Endothelial cell of umbilical vein (primary cell): ENCODE results near the gene PLA2G12B. TPM values are rescaled to one million over a fixed set of nuclear protein-coding genes. Genes with fewer than 3 reads are reported as not detected.
"Not testable (repeated sequence)": the region's sequence is repeated elsewhere in the genome, so short reads cannot be mapped to it uniquely, and the experiment has no call there.

Source experiments
- BruUV-seq: library from RNA; stranded (reverse); fragments of 400-500 nt; replicated peaks from 2 replicates; lab custom pipeline; 2021; lab: Mats Ljungman, UMichigan
- CTCF ChIA-PET: fragments of 300-600, 350-600 bp; sonication (Branson Sonifier 250); formaldehyde crosslinking; loops from one replicate; lab custom pipeline; 2021; ENCODE audit warnings: antibody characterized with exemption, inconsistent platforms; lab: Charles Lee
- POLR2A ChIA-PET: fragments of 300-600, 350-600 bp; sonication (Branson Sonifier 250); formaldehyde crosslinking; loops from one replicate; lab custom pipeline; 2021; ENCODE audit warnings: antibody characterized with exemption, inconsistent platforms; lab: Charles Lee
- DNase-seq: peaks from one replicate; pipeline ENCODE4 v3.0.0-alpha.2; 2011; ENCODE audit warnings: low read depth, low spot score
- FAIRE-seq: peaks from 2 replicates; lab custom pipeline; 2011; peaks lifted over from hg19 to GRCh38; lab: Jason Lieb, UNC
- H2AFZ ChIP-seq: 2 replicates; pipeline ENCODE4 v1.6.0; 2012; ENCODE audit warnings: low read depth, low read length, control low read depth, inconsistent platforms
- H3K27ac ChIP-seq: 2 replicates; pipeline ENCODE4 v1.5.1; 2011; ENCODE audit warnings: low read depth, mild to moderate bottlenecking, control low read depth, low read length, moderate library complexity; ENCODE audit not compliant: insufficient read depth
- H3K27me3 ChIP-seq, 2 experiments: 2 replicates each; pipeline versions ENCODE4 v1.6.0 to v1.6.1; 2011; ENCODE audit warnings: low read length in 2 of 2, mixed read lengths in 1 of 2; ENCODE audit not compliant: control insufficient read depth in 2 of 2, insufficient read depth in 2 of 2
- H3K36me3 ChIP-seq, 2 experiments: 2 replicates in 1 of 2; 3 replicates in 1 of 2; pipeline ENCODE4 v1.5.1; 2011; ENCODE audit warnings: low read length in 2 of 2, mild to moderate bottlenecking in 1 of 2, moderate library complexity in 1 of 2; ENCODE audit not compliant: control insufficient read depth in 2 of 2, insufficient read depth in 2 of 2; ENCODE audit errors: extremely low read depth in 1 of 2
- H3K4me1 ChIP-seq: 3 replicates; pipeline ENCODE4 v1.5.1; 2011; ENCODE audit warnings: mild to moderate bottlenecking, low read length; ENCODE audit not compliant: control insufficient read depth, insufficient read depth; ENCODE audit errors: extremely low read depth
- H3K4me2 ChIP-seq: 2 replicates; pipeline ENCODE4 v1.6.1; 2011; ENCODE audit warnings: low read length, control low read depth, mixed read lengths; ENCODE audit not compliant: insufficient read depth
- H3K4me3 ChIP-seq, 3 experiments: fragments of 200-600 bp in 1 of 3; sonication (generic), shearing (Covaris generic) in 1 of 3; replicated peaks in 1 of 3; 2 replicates each; pipeline ENCODE4 v1.5.1; 2011 to 2016; ENCODE audit warnings: control low read depth in 3 of 3, low read length in 3 of 3, mild to moderate bottlenecking in 2 of 3, inconsistent platforms in 1 of 3, low read depth in 1 of 3, moderate library complexity in 1 of 3; ENCODE audit not compliant: insufficient read depth in 1 of 3
- H3K79me2 ChIP-seq: 2 replicates; pipeline ENCODE4 v1.6.0; 2012; ENCODE audit warnings: low read length, inconsistent platforms; ENCODE audit not compliant: control insufficient read depth, insufficient read depth
- H3K9ac ChIP-seq: replicated peaks from 2 replicates; pipeline ENCODE3; 2011; ENCODE audit warnings: low read length, control low read depth; ENCODE audit not compliant: insufficient read depth; ENCODE audit errors: extremely low read depth
- H3K9me1 ChIP-seq: replicated peaks from 3 replicates; pipeline ENCODE4 v1.6.0; 2011; ENCODE audit warnings: mild to moderate bottlenecking, low read length; ENCODE audit not compliant: control insufficient read depth, insufficient read depth; ENCODE audit errors: extremely low read depth
- H3K9me3 ChIP-seq: replicated peaks from 2 replicates; pipeline ENCODE4 v1.5.1; 2012; ENCODE audit warnings: low read length, inconsistent platforms; ENCODE audit not compliant: control insufficient read depth, insufficient read depth
- H4K20me1 ChIP-seq: replicated peaks from 2 replicates; pipeline ENCODE3; 2011; ENCODE audit warnings: mild to moderate bottlenecking, low read length; ENCODE audit not compliant: control insufficient read depth, insufficient read depth; ENCODE audit errors: extremely low read depth
- CTCF ChIP-seq, 2 donors: IDR thresholded peaks; 1 replicate in 1 of 2; 2 replicates in 1 of 2; pipeline ENCODE4 v1.5.1; 2011; ENCODE audit warnings: low read length in 2 of 2, mild to moderate bottlenecking in 2 of 2, moderate library complexity in 2 of 2, control low read depth in 1 of 2, inconsistent platforms in 1 of 2, low read depth in 1 of 2; ENCODE audit not compliant: insufficient read depth in 1 of 2; ENCODE audit errors: extremely low read depth in 1 of 2
- EZH2 ChIP-seq: IDR thresholded peaks from 2 replicates; pipeline ENCODE4 v1.6.1; 2012; ENCODE audit warnings: borderline replicate concordance, low read depth, mild to moderate bottlenecking, moderate library complexity, low read length, inconsistent platforms; ENCODE audit not compliant: severe bottlenecking
- FOS ChIP-seq: IDR thresholded peaks from 2 replicates; pipeline ENCODE4 v1.6.1; 2011; ENCODE audit warnings: mild to moderate bottlenecking, low read length, moderate library complexity, borderline replicate concordance; ENCODE audit not compliant: insufficient read depth
- GATA2 ChIP-seq: IDR thresholded peaks from 2 replicates; pipeline ENCODE4 v1.7.0; 2011; ENCODE audit warnings: low read depth, mild to moderate bottlenecking, moderate library complexity, mixed read lengths, low read length; ENCODE audit not compliant: insufficient read length, insufficient read depth
- JUN ChIP-seq: IDR thresholded peaks from 2 replicates; pipeline ENCODE4 v1.6.1; 2011; ENCODE audit warnings: borderline replicate concordance, low read depth; ENCODE audit not compliant: insufficient read length, insufficient read depth
- MAX ChIP-seq: IDR thresholded peaks from 2 replicates; pipeline ENCODE4 v1.6.1; 2011; ENCODE audit not compliant: insufficient read depth, insufficient read length
- MYC ChIP-seq: IDR thresholded peaks from one replicate; pipeline ENCODE4 v1.6.1; 2011; ENCODE audit warnings: mild to moderate bottlenecking, low read depth, low read length
- POLR2A ChIP-seq: IDR thresholded peaks from 2 replicates; pipeline ENCODE4 v1.6.1; 2012; ENCODE audit warnings: low read depth, mild to moderate bottlenecking, control low read depth, low read length
- POLR2AphosphoS5 ChIP-seq: IDR thresholded peaks from 2 replicates; pipeline ENCODE4 v1.6.1; 2012; ENCODE audit warnings: low read depth, mild to moderate bottlenecking, control low read depth, low read length, moderate library complexity; ENCODE audit not compliant: insufficient read depth
- dilution Hi-C: fragments of 300-500 bp; cut with MboI; formaldehyde crosslinking; loops from one replicate; pipeline ENCODE4 v1.15.0; 2019; ENCODE audit warnings: low sequenced_read_pairs; ENCODE audit not compliant: extremely low pct_ligation_motif_present
- intact Hi-C: fragments of 100-400 bp; cut with micrococcal nuclease; formaldehyde crosslinking; loops from one replicate; pipeline ENCODE4 v1.10.0; 2022
- polyA plus RNA-seq, 4 experiments: library from polyadenylated mRNA; depleted of rRNA in 3 of 4; stranded (reverse) in 3 of 4; unstranded in 1 of 4; fragments of >200 nt; gene quantifications; 2 replicates each; pipeline versions ENCODE4 v1.2.1 to v1.2.3, GENCODE V29; 2011 to 2012; ENCODE audit warnings: missing spikeins in 1 of 4
- total RNA-seq: library from RNA; stranded (reverse); gene quantifications from 2 replicates; pipeline ENCODE4 v1.2.3, GENCODE V29; 2021

Gene PLA2G12B
- total and polyA plus RNA-seq, 2 donors (not counting 3 experiments of a cell fraction or from before 2014, with no cell fraction given) = not detected

- H3K9me1 ChIP-seq, FAIRE-seq, dilution Hi-C loops, H3K9me3 ChIP-seq, H2AFZ ChIP-seq, H3K27me3 ChIP-seq, DNase-seq, H3K4me3 ChIP-seq, H3K27ac ChIP-seq, H3K4me1 ChIP-seq, BruUV-seq, H4K20me1 ChIP-seq, POLR2A ChIA-PET, H3K9ac ChIP-seq, H3K4me2 ChIP-seq, H3K79me2 ChIP-seq, H3K36me3 ChIP-seq, CTCF ChIA-PET, intact Hi-C loops: not testable (repeated sequence)
Observed at GRCh38 chr10:72903941-72904446, 50.6 kb downstream of the PLA2G12B start.

GRCh38 chr10:72899545-72899944 lies 55.1 kb downstream of the PLA2G12B start:
- Histone ChIP-seq H3K4me3 (no peak overlapping the region), H3K27ac (no peak overlapping the region), H3K9ac (no peak overlapping the region), H4K20me1 (no peaks in the 10 kb centered on the region), H3K36me3 (no peaks in the 10 kb centered on the region), H3K27me3 (no peaks in the 10 kb centered on the region), H2AFZ (no peak overlapping the region), H3K9me1 (no peaks in the 10 kb centered on the region), H3K4me2 (no peak overlapping the region), H3K9me3 (no peaks in the 10 kb centered on the region), H3K79me2 (no peaks in the 10 kb centered on the region), H3K4me1 (no peaks in the 10 kb centered on the region)
- DNase-seq = no peak
- ChIA-PET POLR2A (no interaction called here), CTCF (interaction anchor here (0.8 to 1.0 kb wide), 2 partner anchors 9 to 101 kb away, joined by 3 to 4 read pairs; no protein-coding TSS in a partner anchor)
- FAIRE-seq = no peak
- no peak for TF ChIP-seq POLR2A
- TF ChIP-seq MAX = no peak
- TF ChIP-seq FOS = no peak
- TF ChIP-seq MYC = no peak
- TF ChIP-seq CTCF (IDR thresholded peaks at IDR 0.05; ENCODE audit: extremely low read depth in 1 of 2, insufficient read depth in 1 of 2, low read depth in 1 of 2, low read length in 2 of 2) = no peak
- TF ChIP-seq EZH2 = no peak
- TF ChIP-seq GATA2 = no peak
- no peak for TF ChIP-seq JUN
- no peak for TF ChIP-seq POLR2AphosphoS5
- intact Hi-C loops (no loop called here), dilution Hi-C loops (no loop called here)
- BruUV-seq = no TSS peak
